ENCODE data around the gene CHRM4. TPM values are rescaled to one million over a fixed set of nuclear protein-coding genes. Genes with fewer than 3 reads are reported as not detected.

CHRM4 gene
- total RNA-seq, 3 donors from 2014 or later (not counting 1 experiment from before 2014, with no cell fraction given) = 2.2 to 6.5 (median 3.7) TPM

DNA sequence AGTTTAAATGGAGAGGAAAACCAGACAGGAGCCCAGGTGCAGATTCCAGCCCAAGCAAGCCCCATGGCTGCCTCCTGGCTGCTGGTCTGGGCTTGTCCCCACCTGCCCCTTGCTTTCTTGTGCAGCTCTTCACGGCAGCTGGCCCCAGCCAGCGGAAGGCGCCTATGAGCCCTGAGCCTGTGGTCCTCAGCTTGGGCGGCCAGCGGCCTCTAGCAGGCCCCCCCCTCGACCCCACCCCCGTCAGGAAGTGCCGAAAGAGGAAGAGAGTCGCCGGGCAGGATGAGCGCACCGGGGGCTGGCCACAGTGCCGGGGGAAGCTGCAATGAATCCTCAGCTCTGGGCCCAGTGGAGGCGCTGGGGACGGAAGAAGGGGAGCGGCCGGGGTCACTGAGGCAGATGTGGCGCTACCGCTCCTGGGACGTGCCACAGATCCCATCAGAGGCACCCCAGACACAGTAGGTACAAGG lies 46.4 kb downstream of the CHRM4 start:
- Mint-ChIP-seq H3K36me3 (no peaks in the 10 kb centered on the region), H3K27ac (peak overlapping the region; percentile 52 to 88), H3K4me3 (peak overlapping the region; percentile 92), H3K9me3 (no peaks in the 10 kb centered on the region), H3K4me1 (peaks cover 43 to 46% of the 10 kb centered on the region in 2 donors), H3K27me3 (ENCODE audit: low read depth in 2 of 2) (peaks cover 0 to 5% of the 10 kb centered on the region in 2 donors)
- peak in 1 of 3 donors; percentile 12 for ATAC-seq
- TF ChIP-seq, protein P1, sequence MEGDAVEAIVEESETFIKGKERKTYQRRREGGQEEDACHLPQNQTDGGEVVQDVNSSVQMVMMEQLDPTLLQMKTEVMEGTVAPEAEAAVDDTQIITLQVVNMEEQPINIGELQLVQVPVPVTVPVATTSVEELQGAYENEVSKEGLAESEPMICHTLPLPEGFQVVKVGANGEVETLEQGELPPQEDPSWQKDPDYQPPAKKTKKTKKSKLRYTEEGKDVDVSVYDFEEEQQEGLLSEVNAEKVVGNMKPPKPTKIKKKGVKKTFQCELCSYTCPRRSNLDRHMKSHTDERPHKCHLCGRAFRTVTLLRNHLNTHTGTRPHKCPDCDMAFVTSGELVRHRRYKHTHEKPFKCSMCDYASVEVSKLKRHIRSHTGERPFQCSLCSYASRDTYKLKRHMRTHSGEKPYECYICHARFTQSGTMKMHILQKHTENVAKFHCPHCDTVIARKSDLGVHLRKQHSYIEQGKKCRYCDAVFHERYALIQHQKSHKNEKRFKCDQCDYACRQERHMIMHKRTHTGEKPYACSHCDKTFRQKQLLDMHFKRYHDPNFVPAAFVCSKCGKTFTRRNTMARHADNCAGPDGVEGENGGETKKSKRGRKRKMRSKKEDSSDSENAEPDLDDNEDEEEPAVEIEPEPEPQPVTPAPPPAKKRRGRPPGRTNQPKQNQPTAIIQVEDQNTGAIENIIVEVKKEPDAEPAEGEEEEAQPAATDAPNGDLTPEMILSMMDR (IDR thresholded peaks at IDR 0.05) = no peak
- peaks cover 55% of the 10 kb centered on the region for H3K4me1 ChIP-seq (ENCODE audit: control insufficient read depth, insufficient read depth, low read length)
- no peaks in the 10 kb centered on the region for H3K9me3 ChIP-seq (ENCODE audit: control insufficient read depth, insufficient read depth, low read length)
- H3K36me3 ChIP-seq (ENCODE audit: control insufficient read depth, insufficient read depth, low read length) = no peaks in the 10 kb centered on the region
- H3K27ac ChIP-seq (ENCODE audit: low read length) = peak overlapping the region; percentile 39
- intact Hi-C loops (cut with micrococcal nuclease) = loop anchor here (5.0 to 10.0 kb wide), 4 partner anchors 37 to 272 kb away; partner anchors contain the start of genes ATG13, HARBI1, MDK and PHF21A
- peak in 1 of 2 donors; percentile 39 for DNase-seq
- peak overlapping the region; percentile 36 for H3K4me3 ChIP-seq (ENCODE audit: low read length)
- H3K27me3 ChIP-seq (ENCODE audit: control insufficient read depth, insufficient read depth, low read length) = no peaks in the 10 kb centered on the region
- WGBS (ENCODE audit: insufficient coverage) = 10% methylated on average over 20 of the region's 20 CpGs

DNA sequence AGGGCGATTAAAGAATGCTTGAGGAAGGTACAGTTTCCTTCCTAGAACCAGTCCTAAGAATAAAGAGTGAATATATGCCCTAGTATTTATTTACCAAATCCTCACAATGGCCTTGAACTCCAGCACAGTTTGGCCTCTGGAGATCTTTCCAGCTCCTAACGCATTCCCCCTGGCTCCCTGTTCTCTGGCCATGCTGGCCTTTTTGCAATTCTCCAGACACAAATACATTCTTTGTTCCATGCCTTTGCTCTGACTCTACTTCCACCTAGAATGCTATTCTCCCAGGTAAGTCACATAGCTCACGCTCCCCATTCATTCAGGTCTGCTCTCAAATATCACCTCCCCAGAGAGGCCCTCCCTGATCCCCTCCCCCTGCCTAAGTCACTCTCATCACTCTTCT lies 48.1 kb downstream of the CHRM4 start:
- TF ChIP-seq, protein P1 (IDR thresholded peaks at IDR 0.05) = no peak
- Mint-ChIP-seq H3K36me3 (no peaks in the 10 kb centered on the region), H3K4me3 (no peak overlapping the region), H3K27ac (no peak overlapping the region), H3K9me3 (no peaks in the 10 kb centered on the region), H3K4me1 (peaks cover 29 to 34% of the 10 kb centered on the region in 2 donors), H3K27me3 (ENCODE audit: low read depth in 2 of 2) (peaks cover 0 to 10% of the 10 kb centered on the region in 2 donors)
- DNase-seq (no peak), ATAC-seq (no peak)
- Histone ChIP-seq H3K27ac (ENCODE audit: low read length) (no peak overlapping the region), H3K9me3 (ENCODE audit: control insufficient read depth, insufficient read depth, low read length) (no peaks in the 10 kb centered on the region), H3K4me3 (ENCODE audit: low read length) (no peak overlapping the region), H3K36me3 (ENCODE audit: control insufficient read depth, insufficient read depth, low read length) (no peaks in the 10 kb centered on the region), H3K4me1 (ENCODE audit: control insufficient read depth, insufficient read depth, low read length) (peaks cover 46% of the 10 kb centered on the region), H3K27me3 (ENCODE audit: control insufficient read depth, insufficient read depth, low read length) (no peaks in the 10 kb centered on the region)
- 96% methylated on average over 2 of the region's 3 CpGs for WGBS (ENCODE audit: insufficient coverage)
- intact Hi-C loops (cut with micrococcal nuclease) = loop anchor here (10.0 kb wide), 1 partner anchor 219 kb away; the partner anchor contains the start of gene PHF21A

DNA sequence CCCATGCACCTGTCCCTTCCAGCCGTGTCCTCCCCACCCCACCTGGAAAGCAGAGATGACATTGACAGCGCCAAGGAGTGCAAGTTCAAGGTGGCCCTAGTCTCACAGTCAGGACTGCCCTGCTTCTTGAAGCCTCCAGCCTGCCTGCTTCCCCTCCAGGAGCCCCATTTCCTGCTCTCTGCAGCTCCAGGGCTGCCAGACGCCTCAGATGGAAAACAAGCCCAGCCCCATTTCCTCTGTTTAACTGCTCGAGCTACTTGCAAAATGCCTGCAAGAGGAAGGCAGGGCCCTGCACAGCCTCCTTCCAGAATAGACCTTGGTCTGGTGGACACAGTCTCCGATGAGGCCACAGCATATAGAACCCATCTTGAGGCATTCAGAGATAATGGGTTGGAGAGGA lies 49.3 kb downstream of the CHRM4 start:
- Histone ChIP-seq H3K4me1 (ENCODE audit: control insufficient read depth, insufficient read depth, low read length) (peaks cover 45% of the 10 kb centered on the region), H3K9me3 (ENCODE audit: control insufficient read depth, insufficient read depth, low read length) (no peaks in the 10 kb centered on the region), H3K36me3 (ENCODE audit: control insufficient read depth, insufficient read depth, low read length) (no peaks in the 10 kb centered on the region), H3K27me3 (ENCODE audit: control insufficient read depth, insufficient read depth, low read length) (peaks cover 2% of the 10 kb centered on the region), H3K27ac (ENCODE audit: low read length) (no peak overlapping the region), H3K4me3 (ENCODE audit: low read length) (no peak overlapping the region)
- no peak overlapping the region for H3K4me3 Mint-ChIP-seq
- intact Hi-C loops (cut with micrococcal nuclease) = loop anchor here (10.0 kb wide), 1 partner anchor 217 kb away; the partner anchor contains the start of gene PHF21A
- TF ChIP-seq, protein P1 (IDR thresholded peaks at IDR 0.05) = no peak
- DNase-seq = peak in 1 of 2 donors; percentile 53
- H3K36me3 Mint-ChIP-seq = no peaks in the 10 kb centered on the region
- H3K27me3 Mint-ChIP-seq (ENCODE audit: low read depth in 2 of 2) = peaks cover 0 to 14% of the 10 kb centered on the region in 2 donors
- no peaks in the 10 kb centered on the region for H3K9me3 Mint-ChIP-seq
- H3K27ac Mint-ChIP-seq = no peak overlapping the region
- 26% methylated on average over 5 of the region's 5 CpGs for WGBS (ENCODE audit: insufficient coverage)
- no peak for ATAC-seq
- H3K4me1 Mint-ChIP-seq = peaks cover 26 to 31% of the 10 kb centered on the region in 2 donors

DNA sequence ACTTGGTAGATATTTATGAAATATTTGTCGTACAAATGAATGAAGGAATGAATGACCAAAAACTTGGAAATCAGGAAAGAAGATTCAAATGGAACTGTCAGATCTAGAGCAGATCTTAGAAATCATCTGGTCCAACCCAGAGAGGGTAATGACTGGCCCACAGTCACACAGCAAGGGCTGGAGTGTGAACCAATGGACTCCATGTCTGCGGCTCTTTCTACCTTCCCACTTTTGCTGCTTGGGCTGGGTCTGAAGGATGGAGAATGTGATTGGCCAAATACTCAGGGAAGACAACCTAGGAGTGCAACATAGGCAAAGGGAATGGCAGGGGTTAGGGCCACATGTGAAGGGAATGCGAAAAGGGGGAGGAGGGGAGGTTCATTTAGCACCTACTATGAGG lies 50.1 kb downstream of the CHRM4 start:
- no peak overlapping the region for H3K27ac Mint-ChIP-seq
- intact Hi-C loops (cut with micrococcal nuclease) = loop anchor here (10.0 kb wide), 1 partner anchor 217 kb away; the partner anchor contains the start of gene PHF21A
- no peaks in the 10 kb centered on the region for H3K9me3 Mint-ChIP-seq
- 95% methylated on average over 3 of the region's 3 CpGs for WGBS (ENCODE audit: insufficient coverage)
- peaks cover 19 to 25% of the 10 kb centered on the region in 2 donors for H3K4me1 Mint-ChIP-seq
- H3K36me3 ChIP-seq (ENCODE audit: control insufficient read depth, insufficient read depth, low read length) = no peaks in the 10 kb centered on the region
- no peak overlapping the region for H3K27ac ChIP-seq (ENCODE audit: low read length)
- peaks cover 0 to 14% of the 10 kb centered on the region in 2 donors for H3K27me3 Mint-ChIP-seq (ENCODE audit: low read depth in 2 of 2)
- no peak for ATAC-seq
- H3K4me1 ChIP-seq (ENCODE audit: control insufficient read depth, insufficient read depth, low read length) = peaks cover 46% of the 10 kb centered on the region
- TF ChIP-seq, protein P1 (IDR thresholded peaks at IDR 0.05) = no peak
- H3K4me3 Mint-ChIP-seq = no peak overlapping the region
- H3K9me3 ChIP-seq (ENCODE audit: control insufficient read depth, insufficient read depth, low read length) = no peaks in the 10 kb centered on the region
- H3K4me3 ChIP-seq (ENCODE audit: low read length) = no peak overlapping the region
- peaks cover 2% of the 10 kb centered on the region for H3K27me3 ChIP-seq (ENCODE audit: control insufficient read depth, insufficient read depth, low read length)
- no peaks in the 10 kb centered on the region for H3K36me3 Mint-ChIP-seq
- no peak for DNase-seq
